Suppressor macrophage treated with lipopolysaccharide for 4 hours (primary cell): ENCODE data around the gene MAPK1.

Experiments used
- DNase-seq: peaks from one replicate; pipeline ENCODE4 v3.0.0-alpha.2; 2020

The MAPK1 gene

GRCh38 chr22:21780259-21780658, 87.2 kb downstream of the MAPK1 start:
- DNase-seq, result no peak

GRCh38 chr22:21779444-21779843, 88.0 kb downstream of the MAPK1 start:
- no peak for DNase-seq

GRCh38 chr22:21778705-21779363, 88.6 kb downstream of the MAPK1 start:
- DNase-seq, result no peak

GRCh38 chr22:21771631-21771976, 95.8 kb downstream of the MAPK1 start:
- DNase-seq, result no peak

- DNase-seq, result no peak
These were observed 99.0 kb downstream of the MAPK1 start for GRCh38 chr22:21768435-21768834.

GRCh38 chr22:21766691-21767462, 100.6 kb downstream of the MAPK1 start:
- DNase-seq, result no peak

- no peak for DNase-seq
These were observed 101.4 kb downstream of the MAPK1 start for GRCh38 chr22:21765909-21766529.

- DNase-seq, result no peak
These were observed 103.2 kb downstream of the MAPK1 start for GRCh38 chr22:21764038-21764804.

- DNase-seq, result no peak
These were observed 104.5 kb downstream of the MAPK1 start for GRCh38 chr22:21762712-21763581.

GRCh38 chr22:21761994-21762680, 105.3 kb downstream of the MAPK1 start:
- DNase-seq, result no peak

GRCh38 chr22:21761086-21761485, 106.4 kb downstream of the MAPK1 start:
- no peak for DNase-seq

- DNase-seq, result no peak
These were observed 106.8 kb downstream of the MAPK1 start for GRCh38 chr22:21760640-21761039.

- no peak for DNase-seq
These were observed 107.6 kb downstream of the MAPK1 start for GRCh38 chr22:21759646-21760376.

- DNase-seq, result no peak
These were observed 108.4 kb downstream of the MAPK1 start for GRCh38 chr22:21759093-21759492.

GRCh38 chr22:21758091-21758864, 109.2 kb downstream of the MAPK1 start:
- no peak for DNase-seq

- DNase-seq, result peak; percentile 21
These were observed 111.6 kb downstream of the MAPK1 start for GRCh38 chr22:21755851-21756284.

GRCh38 chr22:21754523-21754922, 112.9 kb downstream of the MAPK1 start:
- no peak for DNase-seq

- no peak for DNase-seq
These were observed 113.9 kb downstream of the MAPK1 start for GRCh38 chr22:21753374-21754111.

- DNase-seq, result no peak
These were observed 115.2 kb downstream of the MAPK1 start for GRCh38 chr22:21752276-21752675.
